HuH-7 (cell line): Measurements from ENCODE around the gene KCNV2.
"Not testable (repeated sequence)": the region's sequence is repeated elsewhere in the genome, so short reads cannot be mapped to it uniquely, and the experiment has no call there.

Source experiments
- DNase-seq: peaks from one replicate; pipeline ENCODE4 v3.0.0; 2011; ENCODE audit warnings: low spot score

KCNV2 gene

GRCh38 chr9:2717385-2717784, at the start of gene KCNV2:
Gene KCNV2, plus strand, starts transcription at chr9:2717510. Its CDS starts 230 bp downstream, at chr9:2717740.
- DNase-seq: no peak

DNA sequence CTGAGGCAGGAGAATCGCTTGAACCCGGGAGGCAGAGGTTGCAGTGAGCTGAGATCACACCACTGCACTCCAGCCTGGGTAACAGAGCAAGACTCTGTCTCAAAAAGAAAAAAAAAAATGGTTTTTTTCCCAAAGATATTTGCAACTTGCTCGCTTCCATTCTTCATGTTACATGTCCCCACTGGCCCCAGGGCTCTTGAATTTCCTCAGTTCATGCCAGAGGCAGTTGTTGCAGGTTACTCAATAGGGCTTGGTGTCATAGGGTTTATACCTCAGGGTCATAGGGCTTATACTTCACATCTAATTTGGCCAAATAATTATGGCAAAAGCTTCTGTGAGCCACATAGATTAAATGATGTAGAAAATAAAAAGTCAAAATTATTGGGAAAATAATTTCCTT, 44.1 kb upstream of the KCNV2 start:
- no peak for DNase-seq

DNA sequence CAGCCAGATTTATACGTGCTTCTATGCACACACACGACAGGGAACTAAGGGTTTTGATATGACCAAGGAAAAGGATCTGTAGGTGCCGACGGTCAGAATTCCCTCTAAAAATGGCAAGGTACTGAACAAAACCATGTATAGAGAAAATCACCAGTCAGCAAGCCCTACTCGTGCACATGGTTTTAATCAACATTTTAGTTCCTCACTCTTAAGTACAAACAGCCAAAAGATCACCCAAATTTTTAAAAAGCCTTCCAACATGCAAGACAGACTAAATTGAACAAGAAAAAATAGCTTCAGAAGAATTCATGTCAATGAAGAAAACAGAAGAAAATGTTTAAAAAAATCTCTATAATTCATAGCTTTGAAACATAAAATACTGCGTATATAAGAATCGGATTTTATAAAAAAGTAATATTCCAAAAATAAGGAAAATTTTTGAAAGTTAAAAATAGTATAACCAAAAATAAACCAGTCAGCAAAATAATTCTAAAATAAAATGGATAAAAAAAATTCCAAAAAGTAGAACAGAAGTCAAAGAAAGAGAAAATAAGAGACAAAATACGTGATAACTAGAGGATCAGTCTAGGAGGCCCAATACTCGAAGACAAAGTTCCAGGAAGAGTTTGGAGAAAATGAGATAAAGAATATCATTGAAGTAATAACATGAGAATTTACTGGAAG, 43.0 kb upstream of the KCNV2 start:
- no peak for DNase-seq

DNA sequence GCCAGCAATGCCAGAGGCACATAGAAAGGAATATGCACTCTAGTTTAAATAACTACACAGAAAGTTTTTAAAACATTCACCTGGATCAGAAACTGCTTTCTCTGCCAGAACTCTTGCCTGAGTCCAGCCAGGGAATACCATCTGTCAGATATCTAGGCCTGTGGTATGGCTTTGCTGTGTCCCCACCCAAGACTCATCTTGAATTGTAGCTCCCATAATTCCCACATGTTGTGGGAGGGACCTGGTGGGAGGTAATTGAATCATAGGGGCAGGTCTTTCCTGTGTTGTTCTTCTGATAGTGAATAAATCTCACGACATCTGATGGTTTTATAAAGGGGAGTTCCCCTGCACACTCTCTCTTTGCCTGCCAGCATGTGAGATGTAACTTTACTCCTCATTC, 41.5 kb upstream of the KCNV2 start:
- no peak for DNase-seq

- DNase-seq: no peak
Observed at GRCh38 chr9:2676466-2676865, 40.8 kb upstream of the KCNV2 start.

DNA sequence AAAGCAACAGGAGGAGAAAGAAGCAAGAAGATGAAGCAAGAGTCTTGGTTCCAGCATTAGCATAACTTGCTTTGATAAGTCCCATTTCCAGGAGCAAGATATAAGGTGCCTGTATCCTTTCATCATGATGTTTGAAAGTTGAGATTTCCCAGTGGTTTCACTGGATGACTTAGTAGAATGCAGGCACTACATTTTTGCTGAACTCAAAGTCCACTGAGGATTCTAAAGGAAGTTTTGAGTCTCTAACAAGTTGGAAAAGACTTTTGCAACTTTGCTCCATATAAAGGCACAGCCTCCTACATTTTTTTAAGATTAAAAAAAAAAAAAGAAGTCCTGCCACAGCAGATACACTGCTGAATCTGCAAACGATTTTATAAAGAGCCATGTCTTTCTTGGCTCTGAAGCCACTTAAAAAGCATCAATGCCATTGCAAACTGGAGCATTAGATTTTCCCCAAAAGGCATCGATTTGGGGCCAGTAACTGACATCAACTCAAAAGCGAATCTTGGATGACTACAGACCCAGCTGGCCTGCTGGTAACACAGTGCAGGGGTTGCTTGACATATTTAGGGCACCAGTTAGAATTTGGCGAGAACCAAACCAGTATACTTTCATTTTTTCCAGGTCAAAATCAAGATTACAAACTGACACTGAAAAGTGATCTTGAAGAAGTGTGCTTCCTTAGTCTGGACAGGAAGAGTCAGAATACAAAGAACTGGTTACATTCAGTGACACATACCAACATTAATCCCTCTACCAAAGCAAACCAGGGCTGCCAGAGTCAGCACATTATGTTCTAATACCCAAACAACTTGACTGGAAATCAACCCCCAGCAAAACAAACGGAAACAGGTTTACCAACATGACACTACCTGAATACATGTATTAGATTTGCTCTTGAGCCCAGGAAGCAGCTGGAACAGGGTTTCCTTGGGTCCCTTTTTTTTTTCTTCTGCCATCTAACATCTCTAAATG, 39.1 kb upstream of the KCNV2 start:
- DNase-seq: no peak

DNA sequence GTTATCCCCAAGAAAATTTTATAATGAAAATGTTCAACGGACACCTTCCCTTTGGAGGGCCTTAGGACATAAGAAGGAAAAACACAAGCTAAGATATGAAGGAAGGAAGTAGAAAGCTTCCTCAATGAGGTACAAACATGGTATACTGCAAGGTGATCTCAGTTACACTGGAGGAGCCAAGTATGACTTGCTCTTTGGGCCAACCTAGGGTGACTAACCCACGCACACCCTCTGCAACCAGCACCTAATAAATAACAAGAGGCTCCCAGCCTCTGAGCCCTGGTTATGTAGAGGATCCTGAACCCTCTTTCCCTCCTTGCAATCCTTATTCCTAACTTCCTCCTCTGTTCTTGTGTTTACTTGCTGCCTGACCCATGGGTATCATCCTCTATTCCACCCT, 38.3 kb upstream of the KCNV2 start:
- no peak for DNase-seq

DNA sequence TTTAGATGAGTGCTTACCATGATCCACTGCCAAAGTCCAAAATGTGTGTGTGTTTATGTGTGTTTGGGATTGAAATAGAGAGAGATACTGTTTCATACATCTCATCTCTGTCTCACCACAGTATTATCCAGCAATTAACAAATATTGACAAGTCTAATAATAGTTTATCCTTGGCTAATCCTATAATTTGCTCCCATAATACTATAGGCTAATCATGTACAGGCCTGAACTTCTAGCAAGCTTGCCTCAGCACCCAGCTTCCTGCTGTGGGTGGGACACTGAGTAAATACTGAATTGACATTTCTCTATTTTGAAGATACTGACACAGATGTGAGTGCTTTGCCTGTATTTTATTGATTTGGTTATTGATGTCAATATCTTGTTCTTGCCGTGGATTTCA, 35.3 kb upstream of the KCNV2 start:
- no peak for DNase-seq

DNA sequence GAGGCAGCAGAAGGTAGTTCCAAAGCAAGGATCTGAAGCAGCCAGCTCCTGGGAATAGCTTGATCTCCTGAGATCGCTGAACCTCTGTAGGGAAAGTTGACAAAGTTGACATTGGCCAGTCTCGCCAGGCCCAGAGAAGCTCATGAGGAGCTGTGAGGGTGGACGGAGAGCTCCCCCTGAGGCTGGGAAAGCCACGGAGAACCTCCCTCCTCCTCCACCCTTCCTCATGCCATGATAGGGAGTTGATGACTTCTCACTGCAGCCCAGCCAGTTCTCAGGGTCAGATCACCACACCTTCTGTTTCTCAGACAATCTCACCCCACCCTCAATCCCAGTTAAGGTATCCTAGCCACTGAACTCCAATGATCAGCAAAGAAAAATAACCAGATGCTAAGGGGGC, 30.4 kb upstream of the KCNV2 start:
- no peak for DNase-seq

DNA sequence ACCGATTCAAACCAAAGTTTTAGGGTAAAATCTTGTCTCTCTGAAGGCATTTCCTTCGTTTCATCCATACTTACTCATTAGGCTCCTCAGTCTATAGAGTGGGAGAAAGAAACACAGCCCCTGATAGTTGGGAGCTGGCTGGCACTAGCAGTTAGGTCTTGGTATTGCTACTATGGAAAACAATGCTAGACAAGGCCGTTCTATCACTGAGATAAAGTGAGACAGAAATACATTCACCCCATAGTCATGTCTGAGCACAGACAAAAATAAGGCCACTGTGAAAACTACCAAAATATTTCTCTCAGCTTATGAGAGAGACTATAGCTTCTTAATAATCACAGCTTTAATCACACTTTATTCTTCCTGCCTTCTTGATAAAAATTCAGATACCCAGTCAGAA, 28.7 kb upstream of the KCNV2 start:
- DNase-seq: no peak

DNA sequence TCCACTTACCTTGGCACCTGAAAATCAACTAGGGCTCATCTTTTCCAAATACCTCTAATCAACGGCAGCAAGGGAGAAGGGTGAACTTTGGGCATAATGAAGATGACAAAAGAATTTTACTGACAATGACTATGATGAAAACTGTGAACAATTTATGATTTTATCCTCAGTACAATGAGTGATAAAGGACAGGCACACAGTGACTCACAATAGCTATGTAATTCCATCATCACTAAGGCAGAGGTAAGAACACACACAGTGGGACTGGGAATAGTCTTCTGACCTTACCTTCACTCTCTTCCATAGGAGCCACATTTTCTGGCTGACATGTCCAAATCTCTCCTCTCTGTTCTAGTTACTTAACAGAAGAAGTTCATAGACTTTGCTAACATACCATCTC, 26.1 kb upstream of the KCNV2 start:
- no peak for DNase-seq

DNA sequence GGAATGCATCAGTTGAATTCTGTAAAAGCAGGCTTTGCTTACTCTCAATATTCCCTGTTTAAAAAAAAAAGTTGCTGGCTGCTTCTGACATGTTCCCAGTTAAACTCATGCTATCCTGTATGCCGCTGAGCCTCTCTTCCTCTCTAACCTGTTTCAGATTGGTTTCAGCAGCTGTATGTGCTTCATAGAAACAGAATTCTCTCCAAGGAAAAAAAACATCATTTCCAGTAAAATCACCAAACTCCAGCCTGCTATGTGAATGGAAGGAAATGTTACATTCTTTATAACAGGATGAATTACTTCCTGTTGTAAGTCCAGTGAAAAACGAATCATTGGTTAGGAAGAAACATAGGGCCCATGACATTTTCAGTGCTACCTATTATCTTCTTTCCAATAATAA, 25.7 kb upstream of the KCNV2 start:
- DNase-seq: no peak

- no peak for DNase-seq
Observed at GRCh38 chr9:2693056-2693455, 24.3 kb upstream of the KCNV2 start.

GRCh38 chr9:2697492-2697891, 19.8 kb upstream of the KCNV2 start:
- no peak for DNase-seq

DNA sequence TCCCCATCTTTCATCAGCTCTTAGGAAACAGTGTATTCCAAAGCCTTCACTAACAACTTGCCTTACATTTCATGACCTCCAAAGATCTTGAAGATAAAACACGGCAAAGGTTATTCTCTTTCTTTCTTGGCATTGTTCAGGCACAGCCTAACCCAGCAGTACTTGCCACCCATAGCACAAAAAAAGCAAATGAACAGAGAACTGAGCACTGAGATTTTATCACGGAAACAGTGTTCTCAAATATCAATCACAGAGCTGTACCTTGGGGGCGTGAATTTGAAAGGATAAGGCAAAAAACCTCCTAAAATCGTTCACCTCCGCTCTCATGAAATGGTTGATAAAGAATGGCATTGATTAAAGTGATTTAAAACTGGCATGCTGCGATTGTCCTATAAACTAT, 16.9 kb upstream of the KCNV2 start:
- DNase-seq: no peak

- no peak for DNase-seq
Observed at GRCh38 chr9:2700909-2701550, 16.3 kb upstream of the KCNV2 start.

DNA sequence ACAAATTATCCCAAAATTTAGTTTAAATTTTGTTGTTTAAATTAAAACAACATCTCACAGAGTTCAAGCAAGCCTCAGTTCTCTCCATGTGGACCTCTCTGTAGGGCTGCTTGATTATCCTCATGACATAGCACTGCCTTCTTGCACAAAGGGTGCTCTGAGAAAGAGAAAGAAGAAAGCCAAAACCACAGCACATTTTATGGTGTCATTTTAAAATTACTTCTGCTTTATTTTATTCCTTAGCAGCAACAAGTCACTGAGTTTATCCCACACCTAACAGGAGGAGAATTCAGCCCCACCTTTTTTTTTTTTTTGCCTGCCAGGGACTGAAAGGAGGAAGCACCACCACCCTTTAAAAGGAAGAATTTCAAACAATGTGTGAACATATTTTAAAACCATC, 12.8 kb upstream of the KCNV2 start:
- DNase-seq: no peak

- not testable (repeated sequence) for DNase-seq
Observed at GRCh38 chr9:2707256-2707655, 10.1 kb upstream of the KCNV2 start.

DNA sequence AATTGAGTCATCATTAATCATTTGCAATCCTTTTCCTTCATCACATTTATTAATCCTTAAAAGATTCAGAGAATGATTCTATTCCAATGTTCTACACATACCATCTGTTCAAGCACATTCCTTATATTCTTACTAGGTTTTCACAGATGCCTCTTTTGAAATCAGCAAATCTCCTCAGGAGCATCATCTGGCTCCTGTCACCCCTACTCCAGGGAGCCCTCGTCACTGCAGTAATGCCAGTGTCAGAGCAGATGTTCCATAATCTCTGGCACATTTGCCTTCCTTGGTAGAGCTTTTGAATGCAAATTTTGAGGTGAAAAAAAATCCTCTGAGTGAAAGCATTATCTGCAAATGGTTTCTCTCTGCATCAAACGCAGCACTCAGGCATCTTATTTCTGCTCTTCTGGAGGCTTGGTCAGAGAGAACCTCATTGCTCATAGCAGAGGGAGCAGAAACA, 7.6 kb upstream of the KCNV2 start:
- no peak for DNase-seq

DNA sequence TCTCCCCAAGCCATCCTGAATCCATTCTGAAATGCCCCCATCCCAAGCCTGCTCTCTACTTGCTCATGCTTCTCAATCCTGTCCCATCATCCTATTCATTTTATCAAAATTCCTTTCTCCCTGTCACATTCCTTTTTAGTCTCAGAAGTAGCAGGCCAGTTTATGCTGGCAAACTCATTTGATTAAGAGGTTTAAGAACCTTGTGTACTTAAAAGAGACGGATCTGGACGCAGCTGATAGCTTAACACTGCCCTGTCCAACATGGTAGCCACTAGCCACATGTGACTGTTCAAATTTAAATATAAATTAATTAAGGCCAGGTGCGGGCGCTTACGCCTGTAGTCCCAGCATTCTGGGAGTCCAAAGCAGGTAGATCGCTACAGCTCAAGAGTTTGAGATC, 5.6 kb upstream of the KCNV2 start:
- no peak for DNase-seq

- no peak for DNase-seq
Observed at GRCh38 chr9:2718001-2718697, 839 bp downstream of the KCNV2 start.

DNA sequence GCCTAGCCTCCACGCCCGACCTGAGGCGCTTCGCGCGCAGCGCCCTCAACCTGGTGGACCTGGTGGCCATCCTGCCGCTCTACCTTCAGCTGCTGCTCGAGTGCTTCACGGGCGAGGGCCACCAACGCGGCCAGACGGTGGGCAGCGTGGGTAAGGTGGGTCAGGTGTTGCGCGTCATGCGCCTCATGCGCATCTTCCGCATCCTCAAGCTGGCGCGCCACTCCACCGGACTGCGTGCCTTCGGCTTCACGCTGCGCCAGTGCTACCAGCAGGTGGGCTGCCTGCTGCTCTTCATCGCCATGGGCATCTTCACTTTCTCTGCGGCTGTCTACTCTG, 1.4 kb downstream of the KCNV2 start:
- no peak for DNase-seq
